Measurements from ENCODE around the gene DBN1.

The DBN1 gene

GRCh38 chr5:177503351-177504085 lies 30.1 kb upstream of the DBN1 start:
- ChIA-PET CTCF (interaction anchor here (0.7 to 16.4 kb wide), 9 partner anchors 12 to 194 kb away, joined by 3 to 261 read pairs (median 13); partner anchors contain the start of genes DBN1 and DDX41), POLR2A (interaction anchor here (0.7 kb wide), 1 partner anchor 47 kb away, joined by 3 read pairs; no protein-coding TSS in a partner anchor)
- no peak overlapping the region for H3K4me3 ChIP-seq (ENCODE audit: low read depth, low read length)
- TF ChIP-seq CTCF (IDR thresholded peaks at IDR 0.05; ENCODE audit: insufficient read depth, low read length, missing control alignments), result no peak
- no peak for DNase-seq (ENCODE audit: low read depth, low spot score)

- H3K4me3 ChIP-seq (ENCODE audit: low read depth, low read length), result no peak overlapping the region
- no peak for DNase-seq (ENCODE audit: low read depth, low spot score)
- ChIA-PET POLR2A (no interaction called here), CTCF (interaction anchor here (0.7 to 16.4 kb wide), 12 partner anchors 12 to 194 kb away, joined by 3 to 261 read pairs (median 12); partner anchors contain the start of genes DBN1 and DDX41)
- no peak for TF ChIP-seq CTCF (IDR thresholded peaks at IDR 0.05; ENCODE audit: insufficient read depth, low read length, missing control alignments)
These were observed 29.5 kb upstream of the DBN1 start for GRCh38 chr5:177502886-177503285.

GRCh38 chr5:177501874-177502678 lies 28.6 kb upstream of the DBN1 start:
- no peak for DNase-seq (ENCODE audit: low read depth, low spot score)
- POLR2A ChIA-PET, result interaction anchor here (0.7 to 15.7 kb wide), 3 partner anchors 24 to 98 kb away, joined by 3 to 401 read pairs (median 4); partner anchors contain the start of gene DBN1
- H3K4me3 ChIP-seq (ENCODE audit: low read depth, low read length), result no peak overlapping the region
- TF ChIP-seq CTCF (IDR thresholded peaks at IDR 0.05; ENCODE audit: insufficient read depth, low read length, missing control alignments), result no peak
- CTCF ChIA-PET, result interaction anchor here (0.7 to 16.4 kb wide), 38 partner anchors 8 to 388 kb away, joined by 3 to 261 read pairs (median 6); partner anchors contain the start of genes DBN1, DDX41, DOK3 and GRK6

GRCh38 chr5:177500685-177501522 lies 27.5 kb upstream of the DBN1 start:
- DNase-seq (ENCODE audit: low read depth, low spot score), result no peak
- no peak overlapping the region for H3K4me3 ChIP-seq (ENCODE audit: low read depth, low read length)
- TF ChIP-seq CTCF (IDR thresholded peaks at IDR 0.05; ENCODE audit: insufficient read depth, low read length, missing control alignments), result peak; percentile 98
- ChIA-PET POLR2A (interaction anchor here (0.7 to 15.7 kb wide), 3 partner anchors 23 to 96 kb away, joined by 3 to 401 read pairs (median 4); partner anchors contain the start of gene DBN1), CTCF (interaction anchor here (0.7 to 16.4 kb wide), 54 partner anchors 8 to 387 kb away, joined by 3 to 261 read pairs (median 5); partner anchors contain the start of genes DBN1, DDX41, DOK3 and GRK6)

- no peak overlapping the region for H3K4me3 ChIP-seq (ENCODE audit: low read depth, low read length)
- TF ChIP-seq CTCF (IDR thresholded peaks at IDR 0.05; ENCODE audit: insufficient read depth, low read length, missing control alignments), result no peak
- ChIA-PET POLR2A (interaction anchor here (15.7 kb wide), 1 partner anchor 22 kb away, joined by 401 read pairs; the partner anchor contains the start of gene DBN1), CTCF (interaction anchor here (0.7 to 16.4 kb wide), 16 partner anchors 10 to 191 kb away, joined by 3 to 261 read pairs (median 12); partner anchors contain the start of genes DBN1, DDX41, DOK3 and MXD3)
- DNase-seq (ENCODE audit: low read depth, low spot score), result no peak
These were observed 26.4 kb upstream of the DBN1 start for GRCh38 chr5:177499842-177500241.

All from AG04449 (cell line).